Measurements from ENCODE around the gene PSTPIP2. TPM values are rescaled to one million over a fixed set of nuclear protein-coding genes. Genes with fewer than 3 reads are reported as not detected.

PSTPIP2 gene
- total and polyA plus RNA-seq, 2 of the 13 experiments (the other 11 are each of a cell fraction or from before 2014, with no cell fraction given) = 0.25 to 0.27 TPM

DNA sequence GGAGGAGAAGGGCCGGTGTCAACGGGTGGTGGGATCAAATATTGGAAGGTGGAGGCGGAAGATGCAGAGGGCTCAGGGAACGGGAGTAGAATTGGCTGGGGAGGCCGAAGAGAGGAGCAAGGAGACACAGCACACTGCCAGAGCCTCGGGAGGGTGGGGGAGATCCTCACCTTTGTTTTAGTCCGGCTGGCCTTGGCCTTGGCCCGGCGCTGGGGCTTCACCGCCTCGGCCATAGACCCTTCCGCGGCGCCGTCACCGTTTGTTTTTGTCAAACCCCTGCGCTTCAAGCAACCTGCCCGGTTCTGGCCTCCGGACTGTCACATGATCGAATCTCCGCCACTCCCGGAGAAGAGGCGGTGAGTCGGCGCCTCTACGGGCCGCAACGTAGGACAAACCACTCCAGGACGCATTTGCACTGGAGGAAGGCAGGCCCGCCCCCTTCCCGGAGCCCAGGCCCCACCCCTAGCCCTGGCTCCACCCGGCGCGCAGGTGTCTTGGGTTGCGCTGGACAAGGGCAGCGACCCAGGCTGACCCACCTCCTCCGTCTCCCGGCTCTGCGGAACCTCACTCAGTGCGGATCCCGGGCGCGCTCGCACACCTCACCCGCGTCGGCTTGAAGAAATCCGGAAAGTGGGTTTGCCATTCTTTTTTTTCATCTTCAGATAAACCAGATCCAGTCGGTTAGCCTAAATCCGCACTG lies 104.9 kb downstream of the PSTPIP2 start, which contains the start of gene EPG5 (continued):
- TF ChIP-seq, protein P1, sequence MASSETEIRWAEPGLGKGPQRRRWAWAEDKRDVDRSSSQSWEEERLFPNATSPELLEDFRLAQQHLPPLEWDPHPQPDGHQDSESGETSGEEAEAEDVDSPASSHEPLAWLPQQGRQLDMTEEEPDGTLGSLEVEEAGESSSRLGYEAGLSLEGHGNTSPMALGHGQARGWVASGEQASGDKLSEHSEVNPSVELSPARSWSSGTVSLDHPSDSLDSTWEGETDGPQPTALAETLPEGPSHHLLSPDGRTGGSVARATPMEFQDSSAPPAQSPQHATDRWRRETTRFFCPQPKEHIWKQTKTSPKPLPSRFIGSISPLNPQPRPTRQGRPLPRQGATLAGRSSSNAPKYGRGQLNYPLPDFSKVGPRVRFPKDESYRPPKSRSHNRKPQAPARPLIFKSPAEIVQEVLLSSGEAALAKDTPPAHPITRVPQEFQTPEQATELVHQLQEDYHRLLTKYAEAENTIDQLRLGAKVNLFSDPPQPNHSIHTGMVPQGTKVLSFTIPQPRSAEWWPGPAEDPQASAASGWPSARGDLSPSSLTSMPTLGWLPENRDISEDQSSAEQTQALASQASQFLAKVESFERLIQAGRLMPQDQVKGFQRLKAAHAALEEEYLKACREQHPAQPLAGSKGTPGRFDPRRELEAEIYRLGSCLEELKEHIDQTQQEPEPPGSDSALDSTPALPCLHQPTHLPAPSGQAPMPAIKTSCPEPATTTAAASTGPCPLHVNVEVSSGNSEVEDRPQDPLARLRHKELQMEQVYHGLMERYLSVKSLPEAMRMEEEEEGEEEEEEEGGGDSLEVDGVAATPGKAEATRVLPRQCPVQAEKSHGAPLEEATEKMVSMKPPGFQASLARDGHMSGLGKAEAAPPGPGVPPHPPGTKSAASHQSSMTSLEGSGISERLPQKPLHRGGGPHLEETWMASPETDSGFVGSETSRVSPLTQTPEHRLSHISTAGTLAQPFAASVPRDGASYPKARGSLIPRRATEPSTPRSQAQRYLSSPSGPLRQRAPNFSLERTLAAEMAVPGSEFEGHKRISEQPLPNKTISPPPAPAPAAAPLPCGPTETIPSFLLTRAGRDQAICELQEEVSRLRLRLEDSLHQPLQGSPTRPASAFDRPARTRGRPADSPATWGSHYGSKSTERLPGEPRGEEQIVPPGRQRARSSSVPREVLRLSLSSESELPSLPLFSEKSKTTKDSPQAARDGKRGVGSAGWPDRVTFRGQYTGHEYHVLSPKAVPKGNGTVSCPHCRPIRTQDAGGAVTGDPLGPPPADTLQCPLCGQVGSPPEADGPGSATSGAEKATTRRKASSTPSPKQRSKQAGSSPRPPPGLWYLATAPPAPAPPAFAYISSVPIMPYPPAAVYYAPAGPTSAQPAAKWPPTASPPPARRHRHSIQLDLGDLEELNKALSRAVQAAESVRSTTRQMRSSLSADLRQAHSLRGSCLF (CRISPR knock-in tag; IDR thresholded peaks at IDR 0.05; ENCODE audit: borderline replicate concordance) = no peak
- no peak; the same call in 1 of the 2 replicates for TF ChIP-seq ZNF703 (CRISPR knock-in tag; IDR thresholded peaks at IDR 0.05; ENCODE audit: borderline replicate concordance)
- peak; percentile 63; the same call in 1 of the 2 replicates for TF ChIP-seq MAZ (IDR thresholded peaks at IDR 0.05; ENCODE audit: borderline replicate concordance, low read depth, low read length)
- TF ChIP-seq MAZ (CRISPR knock-in tag; IDR thresholded peaks at IDR 0.05; ENCODE audit: low read depth) = no peak; the same call in 1 of the 2 replicates
- no peak for TF ChIP-seq ZNF251 (CRISPR knock-in tag; IDR thresholded peaks at IDR 0.05)
- peak; percentile 57; the same call in 1 of the 2 replicates for TF ChIP-seq RARA (CRISPR knock-in tag; IDR thresholded peaks at IDR 0.05)
- no peak for TF ChIP-seq ZNF839 (CRISPR knock-in tag; IDR thresholded peaks at IDR 0.05; ENCODE audit: borderline replicate concordance)
- TF ChIP-seq ZNF614 (CRISPR knock-in tag; IDR thresholded peaks at IDR 0.05; ENCODE audit: borderline replicate concordance) = no peak
- TF ChIP-seq, protein P2, sequence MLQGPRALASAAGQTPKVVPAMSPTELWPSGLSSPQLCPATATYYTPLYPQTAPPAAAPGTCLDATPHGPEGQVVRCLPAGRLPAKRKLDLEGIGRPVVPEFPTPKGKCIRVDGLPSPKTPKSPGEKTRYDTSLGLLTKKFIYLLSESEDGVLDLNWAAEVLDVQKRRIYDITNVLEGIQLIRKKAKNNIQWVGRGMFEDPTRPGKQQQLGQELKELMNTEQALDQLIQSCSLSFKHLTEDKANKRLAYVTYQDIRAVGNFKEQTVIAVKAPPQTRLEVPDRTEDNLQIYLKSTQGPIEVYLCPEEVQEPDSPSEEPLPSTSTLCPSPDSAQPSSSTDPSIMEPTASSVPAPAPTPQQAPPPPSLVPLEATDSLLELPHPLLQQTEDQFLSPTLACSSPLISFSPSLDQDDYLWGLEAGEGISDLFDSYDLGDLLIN (CRISPR knock-in tag; IDR thresholded peaks at IDR 0.05; ENCODE audit: borderline replicate concordance) = no peak
- TF ChIP-seq ZNF816 (CRISPR knock-in tag; IDR thresholded peaks at IDR 0.05; ENCODE audit: borderline replicate concordance) = peak; percentile 85; the same call in 1 of the 2 replicates
- TF ChIP-seq, protein P3, sequence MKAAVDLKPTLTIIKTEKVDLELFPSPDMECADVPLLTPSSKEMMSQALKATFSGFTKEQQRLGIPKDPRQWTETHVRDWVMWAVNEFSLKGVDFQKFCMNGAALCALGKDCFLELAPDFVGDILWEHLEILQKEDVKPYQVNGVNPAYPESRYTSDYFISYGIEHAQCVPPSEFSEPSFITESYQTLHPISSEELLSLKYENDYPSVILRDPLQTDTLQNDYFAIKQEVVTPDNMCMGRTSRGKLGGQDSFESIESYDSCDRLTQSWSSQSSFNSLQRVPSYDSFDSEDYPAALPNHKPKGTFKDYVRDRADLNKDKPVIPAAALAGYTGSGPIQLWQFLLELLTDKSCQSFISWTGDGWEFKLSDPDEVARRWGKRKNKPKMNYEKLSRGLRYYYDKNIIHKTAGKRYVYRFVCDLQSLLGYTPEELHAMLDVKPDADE (CRISPR knock-in tag; IDR thresholded peaks at IDR 0.05) = no peak
- TF ChIP-seq, protein P4, sequence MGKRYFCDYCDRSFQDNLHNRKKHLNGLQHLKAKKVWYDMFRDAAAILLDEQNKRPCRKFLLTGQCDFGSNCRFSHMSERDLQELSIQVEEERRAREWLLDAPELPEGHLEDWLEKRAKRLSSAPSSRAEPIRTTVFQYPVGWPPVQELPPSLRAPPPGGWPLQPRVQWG (CRISPR knock-in tag; IDR thresholded peaks at IDR 0.05; ENCODE audit: borderline replicate concordance, low read depth) = no peak
- TF ChIP-seq ZNF781 (CRISPR knock-in tag; IDR thresholded peaks at IDR 0.05; ENCODE audit: borderline replicate concordance, not compliant biosample characterization) = peak; percentile 5
- TF ChIP-seq, protein P5, sequence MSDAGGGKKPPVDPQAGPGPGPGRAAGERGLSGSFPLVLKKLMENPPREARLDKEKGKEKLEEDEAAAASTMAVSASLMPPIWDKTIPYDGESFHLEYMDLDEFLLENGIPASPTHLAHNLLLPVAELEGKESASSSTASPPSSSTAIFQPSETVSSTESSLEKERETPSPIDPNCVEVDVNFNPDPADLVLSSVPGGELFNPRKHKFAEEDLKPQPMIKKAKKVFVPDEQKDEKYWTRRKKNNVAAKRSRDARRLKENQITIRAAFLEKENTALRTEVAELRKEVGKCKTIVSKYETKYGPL (CRISPR knock-in tag; IDR thresholded peaks at IDR 0.05) = no peak
- TF ChIP-seq SIN3A (IDR thresholded peaks at IDR 0.05; ENCODE audit: borderline replicate concordance, low read depth, low read length) = peak; percentile 77; the same call in 1 of the 2 replicates
- TF ChIP-seq EP300 (IDR thresholded peaks at IDR 0.05; ENCODE audit: low read depth in 2 of 2, low read length in 2 of 2) = no peak
- TF ChIP-seq EP300 (CRISPR knock-in tag; IDR thresholded peaks at IDR 0.05; ENCODE audit: borderline replicate concordance) = no peak; the same call in 1 of the 2 replicates
- no peak for TF ChIP-seq TCF12 (IDR thresholded peaks at IDR 0.05)
- no peak for TF ChIP-seq TCF12 (CRISPR knock-in tag; IDR thresholded peaks at IDR 0.05)
- peak; percentile 84 for TF ChIP-seq TARDBP (CRISPR knock-in tag; IDR thresholded peaks at IDR 0.05)
- no peak for TF ChIP-seq ZNF383 (CRISPR knock-in tag; IDR thresholded peaks at IDR 0.05; ENCODE audit: borderline replicate concordance)

All from HepG2 (cell line).